Measurements from ENCODE around the gene CRBN.

Gene CRBN

GRCh38 chr3:3102751-3103150 is 76.7 kb downstream of the CRBN start:
- no peak for DNase-seq (ENCODE audit: low read depth, low spot score)
- no peak overlapping the region for H3K4me3 ChIP-seq (ENCODE audit: low read depth, low read length)
- no peak for TF ChIP-seq CTCF (IDR thresholded peaks at IDR 0.05; ENCODE audit: low read depth, low read length)
- in situ Hi-C loops (cut with HindIII; ENCODE audit: low sequenced_read_pairs), result no loop called here

- TF ChIP-seq CTCF (IDR thresholded peaks at IDR 0.05; ENCODE audit: low read depth, low read length), result no peak
Measured at GRCh38 chr3:3101660-3102458, 77.6 kb downstream of the CRBN start.

More at GRCh38 chr3:3101660-3102458, 77.6 kb downstream of the CRBN start:
- no peak overlapping the region for H3K4me3 ChIP-seq (ENCODE audit: low read depth, low read length)
- in situ Hi-C loops (cut with HindIII; ENCODE audit: low sequenced_read_pairs), result no loop called here
- DNase-seq (ENCODE audit: low read depth, low spot score), result no peak

Data from astrocyte of the spinal cord (primary cell).